SHP77 treated with DMSO at 0.1 percent for 48 hours (cell line): ENCODE data around the gene UPF1.

ENCODE experiments used
- DNase-seq: peaks from one replicate; lab custom pipeline; 2025; lab: John Stamatoyannopoulos, UW

UPF1 gene

GRCh38 chr19:18875726-18876125 lies 44.0 kb downstream of the UPF1 start:
- DNase-seq: no peak

GRCh38 chr19:18876865-18877264 lies 45.1 kb downstream of the UPF1 start:
- DNase-seq: no peak

- DNase-seq: no peak
These were observed 46.5 kb downstream of the UPF1 start for GRCh38 chr19:18878058-18878797.

GRCh38 chr19:18878858-18879578 lies 47.3 kb downstream of the UPF1 start:
- DNase-seq: no peak

GRCh38 chr19:18879579-18880373 lies 48.0 kb downstream of the UPF1 start:
- DNase-seq: no peak

GRCh38 chr19:18881491-18881890 lies 49.7 kb downstream of the UPF1 start:
- DNase-seq: no peak

- no peak for DNase-seq
These were observed 52.0 kb downstream of the UPF1 start for GRCh38 chr19:18883526-18884304.

- DNase-seq: no peak
These were observed 55.2 kb downstream of the UPF1 start for GRCh38 chr19:18886972-18887371.

GRCh38 chr19:18889949-18890745 lies 58.4 kb downstream of the UPF1 start:
- no peak for DNase-seq

- DNase-seq: no peak
These were observed 62.0 kb downstream of the UPF1 start for GRCh38 chr19:18893587-18894253.

- no peak for DNase-seq
These were observed 62.7 kb downstream of the UPF1 start for GRCh38 chr19:18894254-18895037.

GRCh38 chr19:18895038-18895823 lies 63.5 kb downstream of the UPF1 start:
- no peak for DNase-seq

GRCh38 chr19:18895824-18896341 lies 64.1 kb downstream of the UPF1 start, which contains the start of gene CERS1:
TSS of gene CERS1 (minus strand) at chr19:18896158. CDS start at chr19:18896072, 86 bp downstream.
- no peak for DNase-seq

- no peak for DNase-seq
These were observed 64.7 kb downstream of the UPF1 start for GRCh38 chr19:18896421-18896841.

GRCh38 chr19:18897094-18898029 lies 65.6 kb downstream of the UPF1 start:
- no peak for DNase-seq

GRCh38 chr19:18898081-18898606 lies 66.4 kb downstream of the UPF1 start:
- no peak for DNase-seq
